Coronary artery (tissue), 2 donors: Measurements from ENCODE around the gene TMEM184B.

Source experiments
- DNase-seq: peaks from one replicate; pipeline ENCODE4 v3.0.0-alpha.2; 2017; ENCODE audit warnings: low spot score
- H3K27ac ChIP-seq, 2 donors: fragments of 200-600 bp; sonication (generic); one replicate each; pipeline ENCODE4 v1.5.1; 2016 to 2019
- H3K4me3 ChIP-seq: fragments of 200-600 bp; sonication (generic); 2 replicates; pipeline ENCODE4 v1.5.1; 2016; ENCODE audit warnings: mild to moderate bottlenecking, moderate library complexity
- CTCF ChIP-seq: fragments of 200-600 bp; sonication (generic); IDR thresholded peaks from one replicate; pipeline ENCODE4 v1.5.1; 2019; ENCODE audit warnings: antibody characterized with exemption

Gene TMEM184B

GRCh38 chr22:38271101-38271500 lies 1.7 kb downstream of the TMEM184B start:
- no peak for TF ChIP-seq CTCF
- no peak for DNase-seq
- Histone ChIP-seq H3K27ac (peak overlapping the region; percentile 93 to 96), H3K4me3 (peak overlapping the region; percentile 95)

- peak overlapping the region; percentile 93 to 96 for H3K27ac ChIP-seq
- no peak for DNase-seq
- H3K4me3 ChIP-seq, result peak overlapping the region; percentile 95
- no peak for TF ChIP-seq CTCF
Measured at GRCh38 chr22:38270091-38270992, 2.5 kb downstream of the TMEM184B start.

- no peak for TF ChIP-seq CTCF
- H3K4me3 ChIP-seq, result no peak overlapping the region
- DNase-seq, result no peak
- H3K27ac ChIP-seq, result no peak overlapping the region
Measured at GRCh38 chr22:38269466-38269865, 3.3 kb downstream of the TMEM184B start.

- TF ChIP-seq CTCF, result no peak
- H3K27ac ChIP-seq, result peak overlapping the region in 1 of 2 donors; percentile 72
- H3K4me3 ChIP-seq, result no peak overlapping the region
- no peak for DNase-seq
Measured at GRCh38 chr22:38267086-38267485, 5.7 kb downstream of the TMEM184B start.

- no peak for TF ChIP-seq CTCF
- peak overlapping the region; percentile 16 to 72 for H3K27ac ChIP-seq
- DNase-seq, result no peak
- no peak overlapping the region for H3K4me3 ChIP-seq
Measured at GRCh38 chr22:38266120-38266519, 6.7 kb downstream of the TMEM184B start.

- no peak for TF ChIP-seq CTCF
- DNase-seq, result no peak
- Histone ChIP-seq H3K4me3 (no peak overlapping the region), H3K27ac (peak overlapping the region in 1 of 2 donors; percentile 72)
Measured at GRCh38 chr22:38264322-38264843, 8.4 kb downstream of the TMEM184B start.
